Stimulated activated CD4-positive, alpha-beta T cell treated with anti-CD3 and anti-CD28 coated beads, TNF-alpha, amount 100 ng/mL, for 24 hours (primary cell): ENCODE results near the gene ZKSCAN1.
"Not testable (repeated sequence)": the region's sequence is repeated elsewhere in the genome, so short reads cannot be mapped to it uniquely, and the experiment has no call there.

Experiments used
- DNase-seq, 3 experiments: peaks; one replicate each; pipeline ENCODE4 v3.0.0-alpha.2; 2020; ENCODE audit warnings: low read depth in 3 of 3

ZKSCAN1 gene

GRCh38 chr7:100003711-100004661 is 11.4 kb upstream of the ZKSCAN1 start:
- DNase-seq: no peak

GRCh38 chr7:100007887-100008286 is 7.5 kb upstream of the ZKSCAN1 start:
- DNase-seq: no peak

GRCh38 chr7:100008525-100008924 is 6.9 kb upstream of the ZKSCAN1 start:
- DNase-seq: no peak

GRCh38 chr7:100009952-100010351 is 5.4 kb upstream of the ZKSCAN1 start:
- DNase-seq: not testable (repeated sequence)

- DNase-seq: no peak
These were observed 4.5 kb upstream of the ZKSCAN1 start for GRCh38 chr7:100010901-100011300.

GRCh38 chr7:100011516-100011915 is 3.9 kb upstream of the ZKSCAN1 start:
- DNase-seq: no peak

- DNase-seq: not testable (repeated sequence)
These were observed 2.7 kb upstream of the ZKSCAN1 start for GRCh38 chr7:100012385-100013327.

GRCh38 chr7:100013328-100013676 is 2.1 kb upstream of the ZKSCAN1 start:
- peak in 1 of 3 experiments; percentile 40 for DNase-seq

GRCh38 chr7:100016215-100016901 is 962 bp downstream of the ZKSCAN1 start:
- no peak for DNase-seq

- no peak for DNase-seq
These were observed 1.9 kb downstream of the ZKSCAN1 start for GRCh38 chr7:100017300-100017699.

GRCh38 chr7:100017875-100018274 is 2.5 kb downstream of the ZKSCAN1 start:
- DNase-seq: no peak

GRCh38 chr7:100019908-100020307 is 4.5 kb downstream of the ZKSCAN1 start:
- DNase-seq: no peak

- no peak for DNase-seq
These were observed 5.9 kb downstream of the ZKSCAN1 start for GRCh38 chr7:100021297-100021696.

- no peak for DNase-seq
These were observed 7.2 kb downstream of the ZKSCAN1 start for GRCh38 chr7:100022621-100023020.

GRCh38 chr7:100023526-100023925 is 8.1 kb downstream of the ZKSCAN1 start:
- DNase-seq: no peak

GRCh38 chr7:100024020-100024619 is 8.7 kb downstream of the ZKSCAN1 start:
- no peak for DNase-seq

GRCh38 chr7:100027197-100027596 is 11.8 kb downstream of the ZKSCAN1 start:
- DNase-seq: no peak

- DNase-seq: no peak
These were observed 14.2 kb downstream of the ZKSCAN1 start for GRCh38 chr7:100029596-100029995.

- DNase-seq: no peak
These were observed 18.1 kb downstream of the ZKSCAN1 start for GRCh38 chr7:100033526-100033925.

- DNase-seq: no peak
These were observed 19.6 kb downstream of the ZKSCAN1 start for GRCh38 chr7:100034871-100035510.

- DNase-seq: no peak
These were observed 20.5 kb downstream of the ZKSCAN1 start for GRCh38 chr7:100035876-100036275.
